Astrocyte of the spinal cord (primary cell): ENCODE measurements around the gene MICU2.

Experiments
- DNase-seq: peaks from one replicate; pipeline ENCODE4 v3.0.0; 2011; ENCODE audit warnings: low read depth, low spot score
- H3K4me3 ChIP-seq: 2 replicates; pipeline ENCODE4 v1.5.1; 2011; ENCODE audit warnings: low read depth, mild to moderate bottlenecking, low read length, moderate library complexity
- in situ Hi-C: cut with HindIII; loops from 2 replicates; pipeline ENCODE4 v1.10.0; 2017; ENCODE audit warnings: low sequenced_read_pairs
- TF ChIP-seq, protein P1 (sequence below): IDR thresholded peaks from 2 replicates; pipeline ENCODE4 v1.5.1; 2012; ENCODE audit warnings: low read depth, mild to moderate bottlenecking, low read length, inconsistent platforms

Gene MICU2

DNA sequence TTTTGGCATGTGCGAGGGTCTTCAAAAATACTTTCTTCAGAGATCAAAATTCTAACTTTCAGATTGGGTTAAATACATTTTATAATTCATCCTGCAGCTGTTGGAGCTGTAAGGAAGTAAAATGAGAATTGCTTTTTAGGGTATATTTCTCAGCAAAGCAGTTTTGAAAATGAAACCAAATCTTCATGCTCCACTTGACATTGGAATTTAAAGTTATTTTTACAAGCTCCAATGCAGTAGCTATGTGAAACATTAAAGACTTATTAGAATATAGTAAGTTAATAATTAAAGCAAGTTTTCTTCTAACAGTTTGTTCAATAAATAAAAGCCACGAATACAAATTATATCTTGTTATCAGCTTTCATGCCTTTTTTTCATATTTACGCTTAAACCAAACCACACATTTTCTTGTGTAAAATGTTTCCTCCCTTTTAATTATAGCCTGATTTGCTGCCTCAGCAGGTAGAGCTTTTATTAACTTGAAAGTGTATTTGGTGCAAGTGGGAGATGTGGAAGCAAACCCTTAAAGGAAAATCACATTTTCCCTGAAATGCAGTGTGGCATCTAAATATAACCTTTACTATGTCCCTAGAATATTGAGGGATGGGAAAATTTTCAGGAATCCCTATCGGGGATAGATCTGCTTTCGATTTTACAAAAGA, 12.4 kb upstream of the MICU2 start:
- in situ Hi-C loops = no loop called here
- DNase-seq = no peak
- no peak overlapping the region for H3K4me3 ChIP-seq
- TF ChIP-seq, protein P1, sequence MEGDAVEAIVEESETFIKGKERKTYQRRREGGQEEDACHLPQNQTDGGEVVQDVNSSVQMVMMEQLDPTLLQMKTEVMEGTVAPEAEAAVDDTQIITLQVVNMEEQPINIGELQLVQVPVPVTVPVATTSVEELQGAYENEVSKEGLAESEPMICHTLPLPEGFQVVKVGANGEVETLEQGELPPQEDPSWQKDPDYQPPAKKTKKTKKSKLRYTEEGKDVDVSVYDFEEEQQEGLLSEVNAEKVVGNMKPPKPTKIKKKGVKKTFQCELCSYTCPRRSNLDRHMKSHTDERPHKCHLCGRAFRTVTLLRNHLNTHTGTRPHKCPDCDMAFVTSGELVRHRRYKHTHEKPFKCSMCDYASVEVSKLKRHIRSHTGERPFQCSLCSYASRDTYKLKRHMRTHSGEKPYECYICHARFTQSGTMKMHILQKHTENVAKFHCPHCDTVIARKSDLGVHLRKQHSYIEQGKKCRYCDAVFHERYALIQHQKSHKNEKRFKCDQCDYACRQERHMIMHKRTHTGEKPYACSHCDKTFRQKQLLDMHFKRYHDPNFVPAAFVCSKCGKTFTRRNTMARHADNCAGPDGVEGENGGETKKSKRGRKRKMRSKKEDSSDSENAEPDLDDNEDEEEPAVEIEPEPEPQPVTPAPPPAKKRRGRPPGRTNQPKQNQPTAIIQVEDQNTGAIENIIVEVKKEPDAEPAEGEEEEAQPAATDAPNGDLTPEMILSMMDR = no peak

DNA sequence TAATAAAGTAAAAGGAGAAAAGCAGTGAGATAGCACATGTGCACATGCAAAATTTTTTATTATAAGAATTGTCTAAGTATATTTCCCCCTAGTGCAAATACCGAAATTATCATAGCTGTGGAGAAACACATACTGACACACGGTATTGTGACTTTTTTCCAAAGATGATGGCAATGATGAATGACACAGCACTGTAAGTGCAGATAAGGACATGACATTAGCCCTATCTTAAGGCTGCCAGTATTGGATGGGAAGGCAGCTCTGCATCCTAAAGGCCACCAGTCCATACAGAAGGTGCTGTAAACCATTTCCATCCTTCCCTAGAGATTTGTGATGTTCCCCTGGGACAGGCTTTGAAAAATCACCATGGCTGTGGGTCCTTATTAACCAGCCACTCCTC, 11.5 kb upstream of the MICU2 start:
- H3K4me3 ChIP-seq = no peak overlapping the region
- in situ Hi-C loops = no loop called here
- TF ChIP-seq, protein P1 = no peak
- DNase-seq = no peak

DNA sequence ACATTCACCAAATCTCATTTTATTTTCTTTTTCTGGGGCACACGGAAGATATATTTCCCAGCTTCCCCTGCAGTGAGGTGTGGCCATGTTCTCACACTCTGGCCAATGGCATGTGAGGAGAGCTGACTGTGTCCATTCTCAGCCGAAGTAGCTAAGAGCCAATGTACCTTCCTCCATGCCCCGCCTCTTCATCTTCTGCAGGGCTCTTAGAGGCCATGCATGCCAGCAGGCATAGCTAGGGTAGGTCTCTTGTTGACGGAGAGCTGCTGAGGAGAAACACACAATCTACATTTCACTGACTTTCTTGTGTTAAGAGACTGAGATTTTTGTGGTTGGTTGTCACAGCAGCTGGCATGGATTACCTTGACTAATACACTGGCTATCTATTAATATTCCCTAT, 9.8 kb upstream of the MICU2 start:
- no peak for DNase-seq
- TF ChIP-seq, protein P1 = no peak
- H3K4me3 ChIP-seq = no peak overlapping the region
- in situ Hi-C loops = no loop called here

DNA sequence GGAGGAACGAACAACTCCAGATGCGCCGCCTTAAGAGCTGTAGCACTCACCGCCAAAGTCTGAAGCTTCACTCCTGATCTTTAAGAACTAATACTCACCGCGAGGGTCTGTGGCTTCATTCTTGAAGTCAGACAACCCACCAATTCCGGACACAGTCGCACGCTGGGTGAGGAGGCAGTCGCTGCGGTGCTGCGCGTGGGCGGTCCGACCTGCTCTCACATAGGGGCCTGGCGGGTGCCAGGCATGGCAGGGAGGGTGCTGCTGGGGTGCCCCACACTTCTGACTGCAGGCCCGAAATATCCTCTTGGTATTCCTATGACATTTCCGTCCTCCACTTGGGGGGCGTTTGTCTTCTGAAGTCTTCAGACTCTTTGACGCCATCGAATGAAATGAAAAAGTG, 7.4 kb upstream of the MICU2 start:
- TF ChIP-seq, protein P1 = no peak
- H3K4me3 ChIP-seq = no peak overlapping the region
- in situ Hi-C loops = no loop called here
- no peak for DNase-seq

DNA sequence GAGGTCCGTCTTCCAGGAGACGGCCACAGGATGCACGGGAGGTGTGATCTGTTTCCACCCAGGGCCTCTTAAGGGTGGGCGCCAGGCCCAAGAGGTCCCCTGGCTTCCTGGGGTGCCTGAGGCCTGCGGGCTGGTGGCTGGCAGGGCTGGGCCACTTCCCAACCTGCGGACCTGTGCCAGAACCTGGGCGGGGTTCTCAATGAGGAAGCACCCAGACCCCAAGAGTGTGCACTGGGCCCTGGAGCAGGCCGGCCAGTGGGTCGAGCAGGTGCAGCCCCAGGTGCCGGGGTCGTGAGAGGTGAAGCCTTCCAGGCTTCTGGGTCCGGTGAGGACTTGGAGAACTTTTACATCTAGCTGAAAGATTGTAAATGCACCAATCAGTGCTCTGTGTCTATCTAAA, 6.7 kb upstream of the MICU2 start:
- no peak for DNase-seq
- in situ Hi-C loops = no loop called here
- no peak overlapping the region for H3K4me3 ChIP-seq
- TF ChIP-seq, protein P1 = no peak

DNA sequence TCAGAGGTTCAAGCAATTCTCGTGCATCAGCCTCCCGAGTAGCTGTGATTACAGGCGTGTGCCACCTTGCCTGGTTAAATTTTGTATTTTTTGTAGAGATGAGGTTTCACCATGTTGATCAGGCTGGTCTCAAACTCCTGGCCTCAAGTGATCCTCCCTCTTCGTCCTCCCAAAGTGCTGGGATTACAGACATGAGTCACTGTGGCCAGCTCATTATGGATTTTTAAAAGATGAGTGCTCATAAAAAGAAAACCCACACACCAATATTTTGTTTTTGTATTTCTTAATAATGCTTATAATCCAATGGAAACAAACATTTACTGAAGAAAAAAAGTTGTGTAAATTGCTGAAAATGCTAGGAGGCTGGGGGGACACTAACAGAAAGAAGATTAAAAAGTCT, 5.0 kb upstream of the MICU2 start:
- no peak for DNase-seq
- in situ Hi-C loops = no loop called here
- TF ChIP-seq, protein P1 = no peak
- no peak overlapping the region for H3K4me3 ChIP-seq

DNA sequence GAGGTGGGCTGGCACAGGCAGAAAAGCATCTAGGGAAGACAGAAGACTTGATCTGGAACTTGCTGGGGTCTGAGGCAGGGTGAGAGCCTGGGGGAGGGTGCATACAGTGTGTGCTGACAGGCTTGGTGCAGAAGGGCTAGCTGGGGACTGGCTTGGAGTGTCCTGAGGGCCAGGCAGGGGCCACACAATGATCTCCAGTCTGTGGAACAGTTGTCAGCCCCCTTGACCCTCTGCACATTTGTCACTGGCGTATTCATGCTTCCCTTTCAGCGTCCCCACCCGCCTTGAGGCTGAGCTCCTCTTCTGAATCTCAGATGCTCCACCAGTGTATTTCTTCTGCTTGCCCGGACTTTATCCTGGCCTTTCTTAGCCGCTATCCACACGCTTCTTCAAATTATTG, 2.8 kb upstream of the MICU2 start:
- in situ Hi-C loops = no loop called here
- H3K4me3 ChIP-seq = no peak overlapping the region
- DNase-seq = no peak
- TF ChIP-seq, protein P1 = no peak
